Upper lobe of left lung (tissue), 4 donors: ENCODE results near the gene C1QTNF5.

Experiments
- EP300 ChIP-seq, 4 donors: sonication (generic); formaldehyde crosslinking; IDR thresholded peaks; one replicate each; pipeline ENCODE4 v1.5.1; 2017; ENCODE audit warnings: antibody characterized with exemption in 4 of 4, control low read depth in 2 of 4
- POLR2AphosphoS5 ChIP-seq, 2 donors: sonication (generic); formaldehyde crosslinking; IDR thresholded peaks; one replicate each; pipeline ENCODE4 v1.5.1; 2017; ENCODE audit warnings: antibody characterized with exemption in 2 of 2
- TF ChIP-seq, protein P1 (sequence below), 6 experiments: fragments of 450-650 bp in 4 of 6; fragments of 200-600 bp in 2 of 6; sonication (generic) in 2 of 6; IDR thresholded peaks; one replicate each; pipeline ENCODE4 v1.5.1; 2016 to 2019; ENCODE audit warnings: antibody characterized with exemption in 6 of 6

DNA sequence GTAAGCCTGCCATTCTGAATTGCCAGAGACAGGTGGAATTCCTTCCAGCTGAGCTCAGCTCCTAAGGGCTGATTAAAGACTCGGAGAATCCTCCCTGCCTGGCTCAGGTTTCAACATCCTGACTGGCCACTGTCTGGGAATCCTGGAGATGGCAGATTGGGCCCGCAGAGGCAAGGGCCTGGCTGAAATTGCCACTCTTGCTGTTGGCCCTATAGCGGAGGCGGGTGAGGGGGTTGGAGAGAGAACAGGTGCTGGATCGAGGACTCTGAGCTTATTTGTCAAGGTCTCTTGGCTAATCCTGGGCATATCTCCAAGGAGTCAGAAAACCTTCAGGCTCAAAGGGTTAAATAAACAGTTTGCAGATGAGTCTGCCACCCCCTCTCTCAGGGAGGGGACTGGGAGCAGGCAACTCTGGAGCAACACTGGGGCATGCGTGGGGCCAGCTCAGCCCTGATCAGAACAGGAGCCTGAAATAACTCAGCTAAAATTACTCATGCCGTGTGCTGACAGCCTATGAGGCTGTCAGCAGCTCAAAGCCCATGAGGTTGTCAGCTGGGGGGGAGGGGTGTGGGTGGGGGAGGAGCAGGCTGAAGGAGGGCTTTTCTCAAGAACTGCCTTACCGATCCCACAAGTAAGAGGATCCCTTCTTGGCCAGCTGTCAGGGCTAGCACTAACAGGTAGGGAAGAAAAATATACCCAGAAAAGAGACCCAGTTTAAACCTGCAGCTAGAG is 20.5 kb upstream of the C1QTNF5 start:
- TF ChIP-seq, protein P1, sequence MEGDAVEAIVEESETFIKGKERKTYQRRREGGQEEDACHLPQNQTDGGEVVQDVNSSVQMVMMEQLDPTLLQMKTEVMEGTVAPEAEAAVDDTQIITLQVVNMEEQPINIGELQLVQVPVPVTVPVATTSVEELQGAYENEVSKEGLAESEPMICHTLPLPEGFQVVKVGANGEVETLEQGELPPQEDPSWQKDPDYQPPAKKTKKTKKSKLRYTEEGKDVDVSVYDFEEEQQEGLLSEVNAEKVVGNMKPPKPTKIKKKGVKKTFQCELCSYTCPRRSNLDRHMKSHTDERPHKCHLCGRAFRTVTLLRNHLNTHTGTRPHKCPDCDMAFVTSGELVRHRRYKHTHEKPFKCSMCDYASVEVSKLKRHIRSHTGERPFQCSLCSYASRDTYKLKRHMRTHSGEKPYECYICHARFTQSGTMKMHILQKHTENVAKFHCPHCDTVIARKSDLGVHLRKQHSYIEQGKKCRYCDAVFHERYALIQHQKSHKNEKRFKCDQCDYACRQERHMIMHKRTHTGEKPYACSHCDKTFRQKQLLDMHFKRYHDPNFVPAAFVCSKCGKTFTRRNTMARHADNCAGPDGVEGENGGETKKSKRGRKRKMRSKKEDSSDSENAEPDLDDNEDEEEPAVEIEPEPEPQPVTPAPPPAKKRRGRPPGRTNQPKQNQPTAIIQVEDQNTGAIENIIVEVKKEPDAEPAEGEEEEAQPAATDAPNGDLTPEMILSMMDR (IDR thresholded peaks at IDR 0.05) = no peak
- TF ChIP-seq EP300 (IDR thresholded peaks at IDR 0.05) = no peak
- no peak for TF ChIP-seq POLR2AphosphoS5 (IDR thresholded peaks at IDR 0.05)
